GM18867 (cell line): Measurements from ENCODE around the gene SLC38A9.
A peak's percentile ranks its signal among the peaks of the same experiment; 100 is the strongest.
"Not testable (repeated sequence)": the region's sequence is repeated elsewhere in the genome, so short reads cannot be mapped to it uniquely, and the experiment has no call there.

Experiments used
- ATAC-seq: cut with Tn5 transposase; IDR thresholded peaks from one replicate; pipeline ENCODE4 v1.9.1; 2021; ENCODE audit warnings: mild to moderate bottlenecking, moderate library complexity; ENCODE audit not compliant: unreplicated experiment

The SLC38A9 gene

GRCh38 chr5:55712023-55712859 lies at the start of gene SLC38A9:
TSS of gene SLC38A9 (minus strand) at chr5:55712324. CDS start at chr5:55697958, 14,366 bp downstream.
- peak; percentile 99 for ATAC-seq

- ATAC-seq = not testable (repeated sequence)
Observed at GRCh38 chr5:55761721-55762120, 49.6 kb upstream of the SLC38A9 start.

- ATAC-seq = no peak
Observed at GRCh38 chr5:55758714-55759113, 46.6 kb upstream of the SLC38A9 start.

GRCh38 chr5:55758231-55758630 lies 46.1 kb upstream of the SLC38A9 start:
- no peak for ATAC-seq

- no peak for ATAC-seq
Observed at GRCh38 chr5:55750499-55750898, 38.4 kb upstream of the SLC38A9 start.

- no peak for ATAC-seq
Observed at GRCh38 chr5:55750063-55750462, 37.9 kb upstream of the SLC38A9 start.

GRCh38 chr5:55749387-55749786 lies 37.3 kb upstream of the SLC38A9 start:
- ATAC-seq = no peak

GRCh38 chr5:55747778-55748318 lies 35.7 kb upstream of the SLC38A9 start:
- no peak for ATAC-seq

- ATAC-seq = no peak
Observed at GRCh38 chr5:55742778-55743177, 30.7 kb upstream of the SLC38A9 start.

- no peak for ATAC-seq
Observed at GRCh38 chr5:55737793-55738192, 25.7 kb upstream of the SLC38A9 start, which contains the start of gene DDX4. TSS of gene DDX4 (plus strand) at chr5:55738061. CDS start at chr5:55738964, 903 bp downstream.

- ATAC-seq = no peak
Observed at GRCh38 chr5:55734658-55735057, 22.5 kb upstream of the SLC38A9 start.

GRCh38 chr5:55732585-55732984 lies 20.5 kb upstream of the SLC38A9 start:
- no peak for ATAC-seq

GRCh38 chr5:55731848-55732247 lies 19.7 kb upstream of the SLC38A9 start:
- no peak for ATAC-seq

GRCh38 chr5:55724281-55724680 lies 12.2 kb upstream of the SLC38A9 start:
- no peak for ATAC-seq

- no peak for ATAC-seq
Observed at GRCh38 chr5:55720188-55720703, 8.1 kb upstream of the SLC38A9 start.

GRCh38 chr5:55719026-55719425 lies 6.9 kb upstream of the SLC38A9 start:
- not testable (repeated sequence) for ATAC-seq

- ATAC-seq = no peak
Observed at GRCh38 chr5:55715519-55716078, 3.5 kb upstream of the SLC38A9 start.

GRCh38 chr5:55714749-55715148 lies 2.6 kb upstream of the SLC38A9 start:
- ATAC-seq = no peak

GRCh38 chr5:55714339-55714738 lies 2.2 kb upstream of the SLC38A9 start:
- no peak for ATAC-seq

GRCh38 chr5:55713871-55714270 lies 1.7 kb upstream of the SLC38A9 start:
- ATAC-seq = no peak

GRCh38 chr5:55711507-55712022 lies 559 bp downstream of the SLC38A9 start:
- ATAC-seq = no peak

GRCh38 chr5:55708732-55709131 lies 3.4 kb downstream of the SLC38A9 start:
- ATAC-seq = no peak
